ENCODE results near the gene DPP6. TPM values are rescaled to one million over a fixed set of nuclear protein-coding genes. Genes with fewer than 3 reads are reported as not detected.
"Not testable (repeated sequence)": the region's sequence is repeated elsewhere in the genome, so short reads cannot be mapped to it uniquely, and the experiment has no call there.

The DPP6 gene
- total RNA-seq, 1 donor from 2014 or later = 0.39 TPM

GRCh38 chr7:154123397-154123796 lies 71.2 kb downstream of the DPP6 start:
- H3K27ac Mint-ChIP-seq; H3K4me3 ChIP-seq; H2AFZ ChIP-seq (replicated peaks); H3K27me3 Mint-ChIP-seq (ENCODE audit: insufficient read depth, low read depth); DNase-seq (ENCODE audit: low spot score); H3K4me2 ChIP-seq; H3K27ac ChIP-seq; H3F3A ChIP-seq (ENCODE audit: low read depth); H3K4me1 ChIP-seq; H3K36me3 Mint-ChIP-seq; H3K4me3 Mint-ChIP-seq; H3K9ac ChIP-seq; H3K27me3 ChIP-seq; H3K36me3 ChIP-seq; H3K79me2 ChIP-seq (ENCODE audit: low read depth); H4K20me1 ChIP-seq (ENCODE audit: low read depth); H3K4me1 Mint-ChIP-seq; H3K9me3 Mint-ChIP-seq; H3K9me3 ChIP-seq (ENCODE audit: low read depth): not testable (repeated sequence)

GRCh38 chr7:154129142-154129541 lies 76.9 kb downstream of the DPP6 start:
- DNase-seq (ENCODE audit: low spot score) = not testable (repeated sequence)

GRCh38 chr7:154132617-154133016 lies 80.4 kb downstream of the DPP6 start:
- H3K9me3 ChIP-seq (ENCODE audit: low read depth); H3K4me3 ChIP-seq; H3K79me2 ChIP-seq (ENCODE audit: low read depth); H3K4me2 ChIP-seq; H3K9me3 Mint-ChIP-seq; H3K4me1 Mint-ChIP-seq; H3K4me1 ChIP-seq; H3K27me3 ChIP-seq; H2AFZ ChIP-seq (replicated peaks); H3K27me3 Mint-ChIP-seq (ENCODE audit: insufficient read depth, low read depth); H3K36me3 ChIP-seq; H3K4me3 Mint-ChIP-seq; H3K9ac ChIP-seq; H4K20me1 ChIP-seq (ENCODE audit: low read depth); H3K27ac ChIP-seq; DNase-seq (ENCODE audit: low spot score); H3F3A ChIP-seq (ENCODE audit: low read depth); H3K27ac Mint-ChIP-seq; H3K36me3 Mint-ChIP-seq: not testable (repeated sequence)

More at GRCh38 chr7:154129142-154129541, 76.9 kb downstream of the DPP6 start:
- H3K4me3 ChIP-seq; H3K27me3 Mint-ChIP-seq (ENCODE audit: insufficient read depth, low read depth); H3K4me1 ChIP-seq; H3K36me3 Mint-ChIP-seq; H2AFZ ChIP-seq (replicated peaks); H3K4me3 Mint-ChIP-seq; H3K27ac ChIP-seq; H3K36me3 ChIP-seq; H3K9me3 Mint-ChIP-seq; H3K27ac Mint-ChIP-seq; H3K9me3 ChIP-seq (ENCODE audit: low read depth); H3K4me2 ChIP-seq; H3K9ac ChIP-seq; H4K20me1 ChIP-seq (ENCODE audit: low read depth); H3K4me1 Mint-ChIP-seq; H3F3A ChIP-seq (ENCODE audit: low read depth); H3K27me3 ChIP-seq; H3K79me2 ChIP-seq (ENCODE audit: low read depth): not testable (repeated sequence)

- H3K4me3 Mint-ChIP-seq; H4K20me1 ChIP-seq (ENCODE audit: low read depth); H2AFZ ChIP-seq (replicated peaks); H3K79me2 ChIP-seq (ENCODE audit: low read depth); H3K9me3 ChIP-seq (ENCODE audit: low read depth); H3K27ac Mint-ChIP-seq; H3K4me1 Mint-ChIP-seq; H3K4me1 ChIP-seq; H3K27ac ChIP-seq; H3K36me3 Mint-ChIP-seq; H3F3A ChIP-seq (ENCODE audit: low read depth); H3K27me3 Mint-ChIP-seq (ENCODE audit: insufficient read depth, low read depth); H3K4me3 ChIP-seq; H3K4me2 ChIP-seq; H3K9ac ChIP-seq; H3K9me3 Mint-ChIP-seq; H3K36me3 ChIP-seq; DNase-seq (ENCODE audit: low spot score); H3K27me3 ChIP-seq: not testable (repeated sequence)
These were observed 81.6 kb downstream of the DPP6 start for GRCh38 chr7:154133703-154134277.

- H3K4me2 ChIP-seq; H3K9me3 ChIP-seq (ENCODE audit: low read depth); H3K27ac Mint-ChIP-seq; H4K20me1 ChIP-seq (ENCODE audit: low read depth); H3K79me2 ChIP-seq (ENCODE audit: low read depth); H3K4me1 Mint-ChIP-seq; H3K4me3 Mint-ChIP-seq; H3K9me3 Mint-ChIP-seq; H3F3A ChIP-seq (ENCODE audit: low read depth); H3K4me3 ChIP-seq; H3K27me3 Mint-ChIP-seq (ENCODE audit: insufficient read depth, low read depth); H3K27me3 ChIP-seq; H3K36me3 Mint-ChIP-seq; H3K27ac ChIP-seq; H3K4me1 ChIP-seq; H2AFZ ChIP-seq (replicated peaks); H3K36me3 ChIP-seq; DNase-seq (ENCODE audit: low spot score); H3K9ac ChIP-seq: not testable (repeated sequence)
These were observed 82.5 kb downstream of the DPP6 start for GRCh38 chr7:154134698-154135097.

GRCh38 chr7:154135646-154136045 lies 83.4 kb downstream of the DPP6 start:
- H3K27ac ChIP-seq; H3K9me3 ChIP-seq (ENCODE audit: low read depth); H3K79me2 ChIP-seq (ENCODE audit: low read depth); H3K36me3 ChIP-seq; H3K4me3 ChIP-seq; H3K36me3 Mint-ChIP-seq; H2AFZ ChIP-seq (replicated peaks); H3F3A ChIP-seq (ENCODE audit: low read depth); H3K27ac Mint-ChIP-seq; H3K9me3 Mint-ChIP-seq; DNase-seq (ENCODE audit: low spot score); H3K27me3 Mint-ChIP-seq (ENCODE audit: insufficient read depth, low read depth); H3K27me3 ChIP-seq; H3K9ac ChIP-seq; H3K4me3 Mint-ChIP-seq; H4K20me1 ChIP-seq (ENCODE audit: low read depth); H3K4me2 ChIP-seq; H3K4me1 ChIP-seq; H3K4me1 Mint-ChIP-seq: not testable (repeated sequence)

- not testable (repeated sequence) for H3K36me3 Mint-ChIP-seq; H3K4me2 ChIP-seq; H2AFZ ChIP-seq (replicated peaks); H3K79me2 ChIP-seq (ENCODE audit: low read depth); DNase-seq (ENCODE audit: low spot score); H3K36me3 ChIP-seq; H3K4me1 ChIP-seq; H3K27ac ChIP-seq; H4K20me1 ChIP-seq (ENCODE audit: low read depth); H3K9me3 ChIP-seq (ENCODE audit: low read depth); H3K9ac ChIP-seq; H3K27ac Mint-ChIP-seq; H3K27me3 ChIP-seq; H3K27me3 Mint-ChIP-seq (ENCODE audit: insufficient read depth, low read depth); H3K4me3 ChIP-seq; H3K4me1 Mint-ChIP-seq; H3K9me3 Mint-ChIP-seq; H3F3A ChIP-seq (ENCODE audit: low read depth); H3K4me3 Mint-ChIP-seq
These were observed 93.9 kb downstream of the DPP6 start for GRCh38 chr7:154145922-154146706.

- H3K27ac ChIP-seq; H3K27me3 Mint-ChIP-seq (ENCODE audit: insufficient read depth, low read depth); H3K4me1 Mint-ChIP-seq; H3K27ac Mint-ChIP-seq; H3K36me3 ChIP-seq; H3K4me1 ChIP-seq; H3F3A ChIP-seq (ENCODE audit: low read depth); H3K4me2 ChIP-seq; H4K20me1 ChIP-seq (ENCODE audit: low read depth); H3K9me3 ChIP-seq (ENCODE audit: low read depth); H3K9me3 Mint-ChIP-seq; H3K79me2 ChIP-seq (ENCODE audit: low read depth); H3K36me3 Mint-ChIP-seq; H3K27me3 ChIP-seq; H3K4me3 Mint-ChIP-seq; H3K9ac ChIP-seq; DNase-seq (ENCODE audit: low spot score); H2AFZ ChIP-seq (replicated peaks); H3K4me3 ChIP-seq: not testable (repeated sequence)
These were observed 94.5 kb downstream of the DPP6 start for GRCh38 chr7:154146707-154147038.

All from neural progenitor cell (in vitro differentiated cells).